Measurements from ENCODE around the gene CXCL13. TPM values are rescaled to one million over a fixed set of nuclear protein-coding genes. Genes with fewer than 3 reads are reported as not detected.

CXCL13 gene
- total RNA-seq, 1 donor from 2014 or later, result not detected

- H3K9me3 ChIP-seq (ENCODE audit: low read depth), result no peaks in the 10 kb centered on the region
- no peak overlapping the region for H2AFZ ChIP-seq (replicated peaks)
- Mint-ChIP-seq H3K27me3 (ENCODE audit: insufficient read depth, low read depth) (no peaks in the 10 kb centered on the region), H3K36me3 (no peaks in the 10 kb centered on the region), H3K4me3 (no peak overlapping the region), H3K4me1 (peaks cover 2% of the 10 kb centered on the region), H3K27ac (no peak overlapping the region), H3K9me3 (no peaks in the 10 kb centered on the region)
- no peaks in the 10 kb centered on the region for H3K79me2 ChIP-seq (ENCODE audit: low read depth)
- no peaks in the 10 kb centered on the region for H3K27me3 ChIP-seq
- no peaks in the 10 kb centered on the region for H3K4me1 ChIP-seq
- no peak overlapping the region for H3K9ac ChIP-seq
- DNase-seq (ENCODE audit: low spot score), result peak; percentile 64
- no peaks in the 10 kb centered on the region for H3F3A ChIP-seq (ENCODE audit: low read depth)
- no peaks in the 10 kb centered on the region for H4K20me1 ChIP-seq (ENCODE audit: low read depth)
- no peak overlapping the region for H3K4me2 ChIP-seq
- no peak overlapping the region for H3K27ac ChIP-seq
- H3K4me3 ChIP-seq, result no peak overlapping the region
- no peak for TF ChIP-seq EZH2phosphoT487 (IDR thresholded peaks at IDR 0.05)
- TF ChIP-seq CTCF (IDR thresholded peaks at IDR 0.05), result peak; percentile 80
- no peaks in the 10 kb centered on the region for H3K36me3 ChIP-seq
Measured at GRCh38 chr4:77600521-77601451, 4.8 kb upstream of the CXCL13 start.

GRCh38 chr4:77601614-77602187 is 3.9 kb upstream of the CXCL13 start:
- no peaks in the 10 kb centered on the region for H3K79me2 ChIP-seq (ENCODE audit: low read depth)
- no peak overlapping the region for H3K9ac ChIP-seq
- no peak overlapping the region for H3K27ac Mint-ChIP-seq
- H4K20me1 ChIP-seq (ENCODE audit: low read depth), result no peaks in the 10 kb centered on the region
- no peak overlapping the region for H2AFZ ChIP-seq (replicated peaks)
- no peaks in the 10 kb centered on the region for H3K36me3 ChIP-seq
- H3K9me3 Mint-ChIP-seq, result no peaks in the 10 kb centered on the region
- no peaks in the 10 kb centered on the region for H3K27me3 ChIP-seq
- no peak overlapping the region for H3K27ac ChIP-seq
- no peak for TF ChIP-seq CTCF (IDR thresholded peaks at IDR 0.05)
- TF ChIP-seq EZH2phosphoT487 (IDR thresholded peaks at IDR 0.05), result no peak
- no peak for TF ChIP-seq EZH2 (IDR thresholded peaks at IDR 0.05)
- H3K4me3 Mint-ChIP-seq, result no peak overlapping the region
- H3F3A ChIP-seq (ENCODE audit: low read depth), result no peaks in the 10 kb centered on the region
- DNase-seq (ENCODE audit: low spot score), result no peak
- H3K4me3 ChIP-seq, result no peak overlapping the region
- H3K4me1 ChIP-seq, result no peaks in the 10 kb centered on the region
- H3K4me2 ChIP-seq, result no peak overlapping the region
- H3K4me1 Mint-ChIP-seq, result peaks cover 2% of the 10 kb centered on the region
- H3K9me3 ChIP-seq (ENCODE audit: low read depth), result no peaks in the 10 kb centered on the region
- no peaks in the 10 kb centered on the region for H3K36me3 Mint-ChIP-seq
- H3K27me3 Mint-ChIP-seq (ENCODE audit: insufficient read depth, low read depth), result no peaks in the 10 kb centered on the region

- Histone ChIP-seq H3K79me2 (ENCODE audit: low read depth) (no peaks in the 10 kb centered on the region), H3K27ac (no peak overlapping the region), H3F3A (ENCODE audit: low read depth) (no peaks in the 10 kb centered on the region), H3K9me3 (ENCODE audit: low read depth) (no peaks in the 10 kb centered on the region), H3K27me3 (no peaks in the 10 kb centered on the region), H3K9ac (no peak overlapping the region), H3K4me2 (no peak overlapping the region), H2AFZ (replicated peaks) (no peak overlapping the region), H3K4me3 (no peak overlapping the region), H3K36me3 (no peaks in the 10 kb centered on the region), H4K20me1 (ENCODE audit: low read depth) (no peaks in the 10 kb centered on the region), H3K4me1 (no peaks in the 10 kb centered on the region)
- Mint-ChIP-seq H3K9me3 (no peaks in the 10 kb centered on the region), H3K4me3 (no peak overlapping the region), H3K4me1 (no peaks in the 10 kb centered on the region), H3K36me3 (no peaks in the 10 kb centered on the region), H3K27me3 (ENCODE audit: insufficient read depth, low read depth) (peaks cover 5% of the 10 kb centered on the region), H3K27ac (no peak overlapping the region)
- TF ChIP-seq EZH2phosphoT487 (IDR thresholded peaks at IDR 0.05), result no peak
- no peak for TF ChIP-seq EZH2 (IDR thresholded peaks at IDR 0.05)
- no peak for TF ChIP-seq CTCF (IDR thresholded peaks at IDR 0.05)
- no peak for DNase-seq (ENCODE audit: low spot score)
Measured at GRCh38 chr4:77613267-77613666, 7.6 kb downstream of the CXCL13 start.

Data from neural progenitor cell (in vitro differentiated cells).